ENCODE results near the gene MAK. TPM values are rescaled to one million over a fixed set of nuclear protein-coding genes. Genes with fewer than 3 reads are reported as not detected.

The MAK gene
- total RNA-seq, 1 experiment from 2014 or later: 0.20 TPM

GRCh38 chr6:10843554-10843953 lies 5.2 kb upstream of the MAK start:
- no peaks in the 10 kb centered on the region for H3K23me2 ChIP-seq (ENCODE audit: insufficient read length, low read depth, low read length, poor library complexity, severe bottlenecking)
- H2BK15ac ChIP-seq (ENCODE audit: low read depth, low read length): no peak overlapping the region
- H3T11ph ChIP-seq (ENCODE audit: low read length): no peak overlapping the region
- H4K91ac ChIP-seq (ENCODE audit: insufficient read length, low read depth, low read length): no peak overlapping the region
- peaks cover 5% of the 10 kb centered on the region in 2 experiments for H3K4me1 Mint-ChIP-seq
- H3K36me3 Mint-ChIP-seq (ENCODE audit: insufficient read depth in 1 of 3, low read depth in 3 of 3): no peaks in the 10 kb centered on the region
- DNase-seq: no peak
- H3K9ac ChIP-seq (ENCODE audit: extremely low read depth, insufficient read length, low read length): no peak overlapping the region
- no peak for TF ChIP-seq CTCF (conservative IDR thresholded peaks at IDR 0.05)
- H2BK5ac ChIP-seq (ENCODE audit: insufficient read length, low read length): no peak overlapping the region
- H4K8ac ChIP-seq (replicated peaks; ENCODE audit: insufficient read length, low read depth, low read length): no peak overlapping the region
- no peak overlapping the region for H2AK5ac ChIP-seq (ENCODE audit: insufficient read length, low read length)
- peaks cover 2 to 5% of the 10 kb centered on the region in 2 experiments; a peak in 2 of 5 replicates for H3K9me3 Mint-ChIP-seq
- no peak overlapping the region for H2BK12ac ChIP-seq (ENCODE audit: insufficient read length, low read depth, low read length)
- H3K79me2 ChIP-seq (ENCODE audit: insufficient read depth, low read length): no peaks in the 10 kb centered on the region
- no peak overlapping the region for H3K27ac ChIP-seq (ENCODE audit: insufficient read length, low read depth, low read length)
- H3K18ac ChIP-seq (ENCODE audit: insufficient read length, low read depth, low read length): no peak overlapping the region
- no peak overlapping the region for H2BK120ac ChIP-seq (ENCODE audit: low read depth, low read length, poor library complexity, severe bottlenecking)
- H3K23ac ChIP-seq (ENCODE audit: insufficient read length, low read depth, low read length): no peak overlapping the region
- H3K4me3 Mint-ChIP-seq: no peak overlapping the region
- H4K5ac ChIP-seq (ENCODE audit: insufficient read length, low read depth, low read length): no peak overlapping the region
- no peaks in the 10 kb centered on the region for H3K27me3 ChIP-seq (ENCODE audit: insufficient read depth, low read length)
- H3K4me2 ChIP-seq (ENCODE audit: insufficient read depth, insufficient read length, low read length): no peak overlapping the region
- H3K79me1 ChIP-seq (ENCODE audit: insufficient read depth, low read depth, low read length, poor library complexity, severe bottlenecking): no peaks in the 10 kb centered on the region
- H3K4me1 ChIP-seq (ENCODE audit: insufficient read depth, low read length): no peaks in the 10 kb centered on the region
- peaks cover 23% of the 10 kb centered on the region for H3K27me3 Mint-ChIP-seq (ENCODE audit: low read depth)
- no peak overlapping the region for H2BK20ac ChIP-seq (ENCODE audit: low read depth, low read length, poor library complexity, severe bottlenecking)
- no peak overlapping the region for H2AFZ ChIP-seq (ENCODE audit: low read length)
- H4K20me1 ChIP-seq (ENCODE audit: control insufficient read depth, insufficient read depth, insufficient read length): no peaks in the 10 kb centered on the region
- H3K9me3 ChIP-seq (ENCODE audit: control insufficient read depth, low read depth, low read length): no peaks in the 10 kb centered on the region
- no peak overlapping the region for H3K14ac ChIP-seq (ENCODE audit: insufficient read depth, low read length)
- no peak overlapping the region for H3K4ac ChIP-seq (ENCODE audit: low read depth, low read length)
- H3K56ac ChIP-seq (ENCODE audit: insufficient read length, low read depth, low read length): no peak overlapping the region
- no peak overlapping the region for H3K27ac Mint-ChIP-seq
